HG03025 (cell line): ENCODE results near the gene BLOC1S6.
A peak's percentile ranks its signal among the peaks of the same experiment; 100 is the strongest.

Experiments used
- ATAC-seq: cut with Tn5 transposase; IDR thresholded peaks from one replicate; pipeline ENCODE4 v1.9.1; 2021; ENCODE audit warnings: mild to moderate bottlenecking, moderate library complexity; ENCODE audit not compliant: unreplicated experiment, low FRiP score

Gene BLOC1S6

GRCh38 chr15:45587863-45588170, 638 bp downstream of the BLOC1S6 start:
- no peak for ATAC-seq

- ATAC-seq = no peak
These were observed 1.2 kb downstream of the BLOC1S6 start for GRCh38 chr15:45588219-45588875.

DNA sequence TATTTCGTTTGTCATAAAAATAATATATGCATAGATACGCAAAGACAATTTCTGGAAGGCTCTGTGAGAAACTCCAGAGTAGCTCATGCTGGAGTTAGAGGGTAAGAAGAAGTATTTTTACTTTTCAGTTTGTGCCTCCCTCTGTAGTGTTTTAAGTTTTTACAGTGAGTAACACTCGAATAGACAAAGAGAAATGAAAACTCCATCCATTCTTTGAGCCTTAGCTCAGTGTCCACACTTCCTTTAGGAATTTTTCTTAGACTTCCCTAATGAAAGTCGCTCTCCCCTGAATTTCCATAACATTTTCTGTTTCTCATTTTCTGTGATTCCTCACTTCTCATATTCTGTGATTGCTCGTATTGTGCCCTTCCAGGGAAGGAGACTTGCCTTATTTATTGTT, 2.1 kb downstream of the BLOC1S6 start:
- ATAC-seq = no peak

- no peak for ATAC-seq
These were observed 7.1 kb downstream of the BLOC1S6 start for GRCh38 chr15:45594319-45594718.

DNA sequence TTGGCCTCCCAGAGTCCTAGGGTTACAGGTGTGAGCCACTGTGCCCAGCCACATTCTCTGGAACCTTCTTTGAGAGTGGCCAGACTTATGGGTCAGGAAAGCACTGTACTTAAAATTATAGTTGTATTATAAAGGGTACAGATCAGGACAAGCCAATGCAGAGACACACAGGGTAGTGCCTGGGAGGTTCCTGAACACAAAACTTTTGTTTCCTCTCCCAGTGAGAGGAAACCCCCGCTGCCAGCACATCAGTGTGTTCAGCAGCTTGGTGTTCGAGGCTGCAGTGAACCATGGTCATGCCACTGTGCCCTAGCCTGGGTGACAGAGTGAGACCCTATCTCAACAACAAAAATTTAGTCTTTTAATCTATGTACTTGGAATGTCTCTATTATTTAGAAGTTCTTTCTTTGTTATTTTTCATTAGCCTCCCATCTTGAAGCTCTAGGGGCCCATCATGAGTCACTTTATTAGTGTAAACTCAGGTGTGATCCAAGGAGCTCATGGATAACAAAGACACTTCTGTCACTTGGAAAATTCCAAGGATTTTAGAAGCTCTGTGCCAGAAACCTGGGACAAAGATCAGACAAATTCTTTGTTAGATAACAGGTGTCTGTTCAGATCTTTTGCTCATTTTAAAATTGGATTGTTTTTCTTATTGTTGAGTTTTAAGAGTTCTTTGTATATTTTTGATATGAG, 7.8 kb downstream of the BLOC1S6 start:
- no peak for ATAC-seq

GRCh38 chr15:45603881-45604280, 16.7 kb downstream of the BLOC1S6 start:
- no peak for ATAC-seq

DNA sequence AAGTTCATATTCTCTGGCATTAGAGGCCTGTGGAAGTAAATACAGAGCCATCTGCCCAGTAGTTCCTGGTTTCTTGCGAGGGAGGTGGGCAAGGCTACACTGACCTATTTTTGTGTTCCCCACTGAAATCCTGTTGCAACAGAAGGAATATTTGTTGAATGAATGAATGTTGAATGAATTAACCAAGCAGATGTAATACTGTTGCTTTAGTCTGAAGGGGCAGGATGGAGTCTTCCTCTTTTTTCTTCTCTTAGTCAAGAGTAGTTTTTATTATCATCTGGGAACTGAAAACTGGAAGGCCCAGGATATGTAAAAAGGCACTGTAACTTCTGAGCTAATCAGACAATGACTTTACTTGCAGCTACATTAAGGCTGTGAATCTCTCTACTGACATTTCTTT, 17.1 kb downstream of the BLOC1S6 start:
- no peak for ATAC-seq

GRCh38 chr15:45606413-45606812, 19.2 kb downstream of the BLOC1S6 start:
- ATAC-seq = no peak

GRCh38 chr15:45606841-45607240, 19.7 kb downstream of the BLOC1S6 start:
- ATAC-seq = no peak

- ATAC-seq = no peak
These were observed 24.1 kb downstream of the BLOC1S6 start for GRCh38 chr15:45611305-45611704.

GRCh38 chr15:45612790-45613415, 25.7 kb downstream of the BLOC1S6 start:
- ATAC-seq = no peak

- ATAC-seq = no peak
These were observed 29.7 kb downstream of the BLOC1S6 start for GRCh38 chr15:45616901-45617323.

DNA sequence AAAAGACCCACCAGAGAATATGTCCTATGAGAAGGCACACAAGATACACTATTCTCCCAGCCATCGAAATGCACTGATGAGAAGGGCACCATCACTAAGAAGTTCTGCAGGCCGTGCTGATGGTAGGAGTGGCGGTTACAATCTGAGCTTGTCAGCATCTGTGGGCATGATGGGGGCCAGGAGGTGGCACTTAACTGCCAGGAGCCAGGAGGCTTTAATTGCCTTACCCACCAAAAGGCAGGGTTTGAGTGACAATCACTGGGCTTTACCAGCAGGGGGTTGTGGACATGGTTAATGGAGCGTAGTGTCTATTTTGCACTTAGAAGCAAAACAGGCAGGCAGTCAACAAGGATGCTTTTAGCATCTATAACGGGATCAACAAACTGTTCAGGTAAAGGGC, 31.6 kb downstream of the BLOC1S6 start:
- no peak for ATAC-seq

- ATAC-seq = no peak
These were observed 41.0 kb downstream of the BLOC1S6 start for GRCh38 chr15:45628136-45628535.

DNA sequence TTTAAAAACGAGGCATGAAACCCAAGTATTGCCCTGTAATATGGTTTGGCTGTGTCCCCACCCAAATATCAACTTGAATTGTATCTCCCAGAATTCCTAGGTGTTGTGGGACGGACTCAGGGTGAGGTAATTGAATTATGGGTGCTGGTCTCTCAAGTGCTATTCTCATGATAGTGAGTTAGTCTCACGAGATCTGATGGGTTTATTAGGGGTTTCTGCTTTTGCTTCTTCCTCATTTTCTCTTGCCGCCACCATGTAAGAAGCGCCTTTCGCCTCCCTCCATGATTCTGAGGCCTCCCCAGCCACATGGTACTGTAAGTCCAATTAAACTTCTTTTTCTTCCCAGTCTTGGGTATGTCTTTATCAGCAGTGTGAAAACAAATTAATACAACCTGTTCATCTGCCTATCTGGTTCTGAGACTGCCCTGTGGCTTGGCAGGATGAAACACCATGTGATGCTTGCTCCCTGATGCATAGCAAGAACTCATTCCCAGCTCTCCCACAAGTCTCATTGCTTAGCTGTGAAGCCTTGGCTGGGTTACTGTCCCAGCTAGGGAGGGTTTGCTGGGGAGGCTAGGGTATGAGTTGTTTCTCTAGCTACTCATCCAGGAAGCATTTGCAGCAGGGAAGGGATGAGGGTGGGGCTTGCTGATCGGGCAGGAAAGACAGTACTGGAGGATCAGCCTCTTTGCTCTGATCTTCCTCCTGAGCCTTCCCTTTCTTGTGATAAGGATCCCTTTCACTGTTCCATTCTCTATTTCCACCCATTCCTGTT, 43.9 kb downstream of the BLOC1S6 start:
- no peak for ATAC-seq

DNA sequence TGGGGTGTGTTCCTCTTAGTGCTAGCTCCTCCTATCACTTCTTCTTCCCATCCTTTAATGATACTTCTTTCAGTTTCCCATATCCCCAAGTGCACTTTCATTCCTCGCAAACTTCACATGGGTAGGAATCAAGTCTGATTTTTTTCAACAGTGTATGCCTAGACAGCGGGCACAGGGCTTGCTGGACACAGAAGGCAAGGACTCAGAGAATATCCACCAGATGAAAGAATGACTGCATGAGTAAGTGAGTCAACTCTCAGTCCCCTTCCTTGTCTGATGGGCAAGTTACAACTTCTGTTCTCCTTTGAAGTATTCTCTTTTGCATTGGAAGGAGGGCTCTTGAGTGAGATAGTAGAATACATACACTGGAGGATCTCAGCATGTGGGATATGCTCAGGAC, 44.6 kb downstream of the BLOC1S6 start:
- no peak for ATAC-seq

- peak; percentile 84 for ATAC-seq
These were observed 47.4 kb downstream of the BLOC1S6 start, which contains the start of gene SQOR for GRCh38 chr15:45634432-45635190. SQOR (plus strand) TSS chr15:45635029; CDS start chr15:45658924, 23,895 bp downstream.

DNA sequence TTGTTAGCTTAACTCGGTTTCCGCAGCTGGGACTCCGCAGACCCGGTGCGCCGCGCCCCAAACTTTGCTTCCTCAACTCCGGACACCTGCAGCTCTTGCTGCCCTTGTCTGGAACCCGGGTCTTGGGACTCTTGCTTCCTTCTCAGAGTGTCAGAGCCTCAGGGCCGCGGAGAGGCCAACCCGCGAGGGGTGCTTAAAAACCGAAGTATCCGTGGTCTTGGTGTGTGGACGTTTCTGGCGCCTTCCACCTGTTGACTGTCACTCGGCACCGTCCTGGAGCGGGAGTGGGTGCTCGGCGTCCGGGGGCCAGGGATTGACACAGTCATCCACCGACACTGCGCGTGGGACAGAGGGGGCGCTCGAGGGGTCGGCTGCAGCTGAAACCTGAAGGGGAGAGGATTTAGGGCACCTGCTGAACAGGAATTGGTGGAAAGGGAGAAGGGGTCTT, 48.0 kb downstream of the BLOC1S6 start:
- peak; percentile 48 for ATAC-seq

GRCh38 chr15:45635763-45636292, 48.6 kb downstream of the BLOC1S6 start:
- ATAC-seq = no peak

DNA sequence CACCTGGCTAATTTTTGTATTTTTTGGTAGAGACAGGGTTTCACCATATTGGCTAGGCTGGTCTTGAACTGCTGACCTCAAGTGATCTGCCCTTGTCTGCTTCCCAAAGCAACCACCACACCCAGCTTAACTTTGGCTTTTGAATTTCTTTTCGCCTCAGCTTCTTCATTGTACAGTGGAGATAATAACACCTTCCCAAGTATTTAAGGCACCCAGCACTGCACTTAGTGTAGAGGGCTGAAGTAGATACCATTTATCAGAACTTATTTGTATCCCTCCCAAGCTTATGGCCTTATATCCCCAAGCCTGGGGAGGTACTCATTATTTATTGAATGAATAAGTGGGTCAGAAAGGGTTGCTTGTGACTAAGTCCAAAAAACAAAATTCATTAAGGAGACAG, 50.0 kb downstream of the BLOC1S6 start:
- no peak for ATAC-seq
